CD4-positive, CD25-positive, alpha-beta regulatory T cell (primary cell): Measurements from ENCODE around the gene VPS13D. TPM values are rescaled to one million over a fixed set of nuclear protein-coding genes. Genes with fewer than 3 reads are reported as not detected.

ENCODE experiments used
- ATAC-seq, 2 donors: fragments of 150-1000 bp; cut with Tn5 transposase; one replicate each; pipeline ENCODE4 v1.10.0; 2021; ENCODE audit warnings: low read depth in 2 of 2, moderate number of reproducible peaks in 2 of 2, moderate library complexity in 1 of 2
- DNase-seq, 3 donors: peaks; one replicate each; pipeline versions ENCODE4 v3.0.0 to v3.0.0-alpha.2; 2012 to 2022; ENCODE audit warnings: mixed read lengths in 1 of 3
- H3K27ac ChIP-seq: one replicate; pipeline ENCODE4 v1.7.0; 2013; ENCODE audit warnings: mild to moderate bottlenecking, low read length; ENCODE audit not compliant: insufficient read depth, poor library complexity, severe bottlenecking
- H3K27me3 ChIP-seq: one replicate; pipeline ENCODE4 v1.7.0; 2013; ENCODE audit warnings: low read length; ENCODE audit not compliant: control insufficient read depth, insufficient read depth
- H3K36me3 ChIP-seq: one replicate; pipeline ENCODE4 v1.7.0; 2013; ENCODE audit warnings: mild to moderate bottlenecking, low read length, moderate library complexity; ENCODE audit not compliant: control insufficient read depth, insufficient read depth
- H3K4me1 ChIP-seq: 2 replicates; pipeline ENCODE4 v1.7.0; 2013; ENCODE audit warnings: mild to moderate bottlenecking, low read length; ENCODE audit not compliant: insufficient read depth, control insufficient read depth, poor library complexity, severe bottlenecking
- H3K4me3 ChIP-seq: one replicate; pipeline ENCODE4 v1.7.0; 2013; ENCODE audit warnings: low read depth, mild to moderate bottlenecking, low read length, moderate library complexity
- H3K9me3 ChIP-seq, 2 experiments: 1 replicate in 1 of 2; 2 replicates in 1 of 2; pipeline ENCODE4 v1.7.0; 2013; ENCODE audit warnings: low read length in 2 of 2, mild to moderate bottlenecking in 1 of 2, moderate library complexity in 1 of 2; ENCODE audit not compliant: control insufficient read depth in 2 of 2
- H3K27ac Mint-ChIP-seq, 3 donors: one replicate each; pipeline ENCODE4 v1.8.0; 2020 to 2022; ENCODE audit warnings: mild to moderate bottlenecking in 3 of 3, mixed read lengths in 3 of 3, moderate library complexity in 2 of 3
- H3K27me3 Mint-ChIP-seq: one replicate; pipeline ENCODE4 v1.8.0; 2022; ENCODE audit warnings: mild to moderate bottlenecking, mixed read lengths
- H3K36me3 Mint-ChIP-seq: one replicate; pipeline ENCODE4 v1.8.0; 2020; ENCODE audit warnings: mixed read lengths
- H3K4me1 Mint-ChIP-seq, 4 donors: one replicate each; pipeline ENCODE4 v1.8.0; 2020 to 2022; ENCODE audit warnings: mixed read lengths in 4 of 4, mild to moderate bottlenecking in 1 of 4
- H3K4me3 Mint-ChIP-seq, 4 donors: one replicate each; pipeline ENCODE4 v1.8.0; 2020 to 2022; ENCODE audit warnings: mild to moderate bottlenecking in 4 of 4, mixed read lengths in 4 of 4, moderate library complexity in 3 of 4
- H3K9me3 Mint-ChIP-seq, 7 donors: one replicate each; pipeline ENCODE4 v1.8.0; 2020 to 2022; ENCODE audit warnings: mixed read lengths in 7 of 7, mild to moderate bottlenecking in 3 of 7, moderate library complexity in 2 of 7
- polyA plus RNA-seq, 4 donors: library from polyadenylated mRNA; unstranded; fragments of 300-500 nt; fragmentation: Illumina TruSeq; gene quantifications; one replicate each; pipeline ENCODE4 v1.2.3, GENCODE V29; 2021
- total RNA-seq: library from RNA; stranded (reverse); gene quantifications from one replicate; pipeline ENCODE4 v1.2.3, GENCODE V29; 2022

Gene VPS13D
- total and polyA plus RNA-seq, 5 donors from 2014 or later = 8.1 to 96.0 (median 10.3) TPM

DNA sequence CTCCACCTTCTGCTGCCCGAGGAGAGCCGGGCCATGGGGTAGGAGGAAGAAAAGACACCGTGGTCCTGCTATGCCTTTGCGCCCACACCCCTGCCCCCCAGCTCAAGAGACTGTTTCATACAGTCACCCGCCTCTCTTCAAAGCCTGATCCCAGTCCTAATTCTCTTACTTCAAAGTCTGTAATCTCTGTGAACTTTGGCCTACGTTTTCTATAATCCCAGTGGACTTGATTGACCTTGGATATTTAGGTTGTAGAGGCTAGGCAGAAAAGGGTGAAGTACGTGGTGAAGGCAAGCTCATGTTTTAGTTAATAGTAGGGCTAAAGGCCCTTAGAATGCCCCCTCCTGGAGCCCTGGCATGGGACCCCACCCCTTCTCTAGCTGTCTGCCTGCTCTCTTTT is 28.4 kb downstream of the VPS13D start:
- no peak for ATAC-seq
- Mint-ChIP-seq H3K4me1 (peaks cover 0 to 8% (median 3%) of the 10 kb centered on the region in 4 donors), H3K27me3 (no peaks in the 10 kb centered on the region), H3K27ac (no peak overlapping the region), H3K36me3 (peaks cover 61% of the 10 kb centered on the region), H3K4me3 (no peak overlapping the region), H3K9me3 (no peaks in the 10 kb centered on the region)
- H3K9me3 ChIP-seq = no peaks in the 10 kb centered on the region
- peaks cover 92% of the 10 kb centered on the region for H3K36me3 ChIP-seq
- no peaks in the 10 kb centered on the region for H3K4me1 ChIP-seq
- H3K27ac ChIP-seq = no peak overlapping the region
- DNase-seq = no peak
- H3K27me3 ChIP-seq = no peaks in the 10 kb centered on the region
- H3K4me3 ChIP-seq = no peak overlapping the region

GRCh38 chr1:12269351-12269750 is 39.5 kb downstream of the VPS13D start:
- H3K27ac Mint-ChIP-seq = no peak overlapping the region

DNA sequence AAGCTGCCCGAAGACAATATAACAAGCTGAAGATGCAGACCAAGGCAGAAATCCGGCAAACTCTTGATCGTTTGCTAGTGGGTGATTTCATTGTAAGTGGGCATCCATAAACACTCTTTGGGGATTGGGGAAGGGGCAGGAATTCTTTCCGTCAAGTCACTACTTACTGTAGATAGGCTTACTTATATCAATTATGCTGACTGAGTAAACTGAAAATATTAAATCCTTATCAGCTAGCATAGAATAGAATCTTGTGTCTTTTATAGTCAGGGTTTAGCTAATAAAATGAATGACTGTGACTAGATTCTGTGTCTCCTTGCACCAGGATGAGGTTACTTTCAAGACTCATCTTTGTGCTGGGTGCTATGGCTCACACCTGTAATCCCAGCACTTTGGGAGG is 41.2 kb downstream of the VPS13D start:
- H3K4me1 Mint-ChIP-seq = peaks cover 0 to 6% (median 1%) of the 10 kb centered on the region in 4 donors
- Histone ChIP-seq H3K36me3 (peaks cover 90% of the 10 kb centered on the region), H3K4me1 (no peaks in the 10 kb centered on the region), H3K27me3 (no peaks in the 10 kb centered on the region), H3K27ac (no peak overlapping the region), H3K9me3 (no peaks in the 10 kb centered on the region), H3K4me3 (no peak overlapping the region)
- H3K27me3 Mint-ChIP-seq = no peaks in the 10 kb centered on the region
- H3K9me3 Mint-ChIP-seq = no peaks in the 10 kb centered on the region
- H3K27ac Mint-ChIP-seq = peak overlapping the region in 1 of 3 donors; percentile 44
- ATAC-seq (no peak), DNase-seq (no peak)
- no peak overlapping the region for H3K4me3 Mint-ChIP-seq
- peaks cover 41% of the 10 kb centered on the region for H3K36me3 Mint-ChIP-seq

More at GRCh38 chr1:12269351-12269750, 39.5 kb downstream of the VPS13D start:
- H3K36me3 ChIP-seq = peaks cover 93% of the 10 kb centered on the region
- Mint-ChIP-seq H3K4me1 (peaks cover 0 to 6% (median 2%) of the 10 kb centered on the region in 4 donors), H3K9me3 (no peaks in the 10 kb centered on the region), H3K27me3 (no peaks in the 10 kb centered on the region), H3K4me3 (no peak overlapping the region), H3K36me3 (peaks cover 41% of the 10 kb centered on the region)
- no peak for DNase-seq
- H3K4me1 ChIP-seq = no peaks in the 10 kb centered on the region
- no peaks in the 10 kb centered on the region for H3K27me3 ChIP-seq
- H3K4me3 ChIP-seq = no peak overlapping the region
- no peak overlapping the region for H3K27ac ChIP-seq
- no peak for ATAC-seq
- no peaks in the 10 kb centered on the region for H3K9me3 ChIP-seq

DNA sequence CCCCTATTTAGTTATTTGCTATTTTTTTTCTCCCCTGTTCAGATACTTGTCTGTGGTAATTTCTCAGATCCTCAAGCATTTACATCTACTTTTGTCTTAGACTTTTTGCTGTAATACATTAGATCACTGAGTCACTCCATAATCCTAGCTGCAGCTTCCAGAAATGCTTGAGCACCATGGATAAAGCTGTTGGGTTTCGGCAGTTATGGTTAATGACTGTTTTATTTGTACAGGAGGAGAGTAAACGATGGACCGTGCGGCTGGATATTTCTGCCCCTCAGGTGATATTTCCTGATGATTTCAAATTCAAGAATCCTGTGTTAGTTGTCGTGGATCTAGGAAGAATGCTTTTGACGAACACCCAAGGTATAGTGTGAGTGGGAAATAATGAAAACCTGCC is 42.9 kb downstream of the VPS13D start:
- ATAC-seq (no peak), DNase-seq (no peak)
- H3K4me3 Mint-ChIP-seq = no peak overlapping the region
- Histone ChIP-seq H3K9me3 (no peaks in the 10 kb centered on the region), H3K4me1 (no peaks in the 10 kb centered on the region), H3K27me3 (no peaks in the 10 kb centered on the region), H3K4me3 (no peak overlapping the region), H3K36me3 (peaks cover 91% of the 10 kb centered on the region), H3K27ac (no peak overlapping the region)
- H3K27ac Mint-ChIP-seq = no peak overlapping the region
- peaks cover 54% of the 10 kb centered on the region for H3K36me3 Mint-ChIP-seq
- H3K4me1 Mint-ChIP-seq = peaks cover 0 to 6% (median 2%) of the 10 kb centered on the region in 4 donors
- no peaks in the 10 kb centered on the region for H3K27me3 Mint-ChIP-seq
- no peaks in the 10 kb centered on the region for H3K9me3 Mint-ChIP-seq

DNA sequence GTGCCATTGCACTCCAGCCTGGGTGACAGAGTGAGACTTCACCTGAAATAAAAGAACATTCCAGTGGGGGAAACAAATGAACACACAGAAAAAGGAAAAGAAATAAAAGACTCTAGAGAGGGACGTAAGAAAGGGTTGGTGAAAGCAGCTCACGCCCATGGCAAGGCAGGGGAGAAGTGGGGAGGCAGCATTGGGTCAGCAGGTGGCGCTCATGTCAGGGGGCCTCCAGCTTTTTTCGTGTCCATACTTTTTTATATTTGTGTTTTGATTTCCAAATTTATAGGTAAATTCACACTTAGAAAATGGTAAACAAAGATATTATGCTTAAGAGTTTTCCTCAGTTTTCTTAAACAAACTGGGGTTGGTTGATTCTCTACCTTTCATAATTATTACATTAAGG is 45.5 kb downstream of the VPS13D start:
- H3K9me3 Mint-ChIP-seq = no peaks in the 10 kb centered on the region
- peaks cover 92% of the 10 kb centered on the region for H3K36me3 ChIP-seq
- no peaks in the 10 kb centered on the region for H3K27me3 Mint-ChIP-seq
- DNase-seq = peak in 2 of 3 donors; percentile 13 to 38
- ATAC-seq = no peak
- no peak overlapping the region for H3K4me3 Mint-ChIP-seq
- H3K27me3 ChIP-seq = no peaks in the 10 kb centered on the region
- peaks cover 4 to 9% (median 5%) of the 10 kb centered on the region in 4 donors for H3K4me1 Mint-ChIP-seq
- no peak overlapping the region for H3K4me3 ChIP-seq
- no peaks in the 10 kb centered on the region for H3K4me1 ChIP-seq
- H3K9me3 ChIP-seq = no peaks in the 10 kb centered on the region
- peaks cover 64% of the 10 kb centered on the region for H3K36me3 Mint-ChIP-seq
- H3K27ac Mint-ChIP-seq = peak overlapping the region in 1 of 3 donors; percentile 37
- no peak overlapping the region for H3K27ac ChIP-seq

DNA sequence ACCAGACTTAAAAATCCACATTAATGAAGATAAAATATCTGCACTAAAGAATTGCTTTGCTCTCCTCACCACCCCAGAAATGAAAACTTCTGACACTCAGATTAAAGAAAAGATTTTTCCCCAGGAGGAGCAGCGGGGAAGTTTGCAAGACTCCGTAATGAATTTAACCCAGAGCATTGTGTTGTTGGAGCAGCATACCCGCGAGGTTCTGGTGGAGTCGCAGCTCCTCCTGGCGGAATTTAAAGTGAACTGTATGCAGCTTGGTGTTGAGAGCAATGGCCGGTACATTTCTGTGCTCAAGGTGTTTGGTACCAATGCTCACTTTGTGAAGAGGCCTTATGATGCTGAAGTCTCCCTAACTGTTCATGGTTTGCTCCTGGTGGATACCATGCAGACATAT is 46.4 kb downstream of the VPS13D start:
- Mint-ChIP-seq H3K36me3 (peaks cover 63% of the 10 kb centered on the region), H3K9me3 (no peaks in the 10 kb centered on the region), H3K4me3 (no peak overlapping the region), H3K27ac (no peak overlapping the region), H3K4me1 (peaks cover 4 to 9% (median 5%) of the 10 kb centered on the region in 4 donors), H3K27me3 (no peaks in the 10 kb centered on the region)
- peak in 2 of 3 donors; percentile 12 to 32 for DNase-seq
- H3K36me3 ChIP-seq = peaks cover 87% of the 10 kb centered on the region
- no peak overlapping the region for H3K4me3 ChIP-seq
- H3K27me3 ChIP-seq = no peaks in the 10 kb centered on the region
- no peak overlapping the region for H3K27ac ChIP-seq
- no peaks in the 10 kb centered on the region for H3K9me3 ChIP-seq
- H3K4me1 ChIP-seq = no peaks in the 10 kb centered on the region
- no peak for ATAC-seq

DNA sequence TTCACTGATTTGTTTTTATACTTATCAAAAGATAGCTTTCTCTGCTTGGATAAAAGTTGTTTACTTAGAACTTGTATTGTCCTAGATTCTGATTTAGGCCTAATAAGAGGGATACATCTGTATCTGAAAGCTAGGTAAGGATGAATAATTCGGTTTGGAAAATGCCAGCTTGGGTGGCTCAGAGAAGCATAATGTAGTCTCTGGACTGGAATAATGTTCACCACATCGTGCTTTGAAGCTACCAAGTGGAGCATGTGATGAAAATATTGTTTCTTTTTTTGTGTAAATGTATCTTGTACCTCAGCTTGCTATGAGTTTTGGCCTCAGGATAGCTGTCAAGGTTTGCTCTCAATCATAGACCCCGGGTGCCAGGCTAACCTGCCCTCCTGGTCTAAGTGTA is 49.2 kb downstream of the VPS13D start:
- no peaks in the 10 kb centered on the region for H3K9me3 ChIP-seq
- H3K4me3 ChIP-seq = no peak overlapping the region
- H3K27me3 ChIP-seq = no peaks in the 10 kb centered on the region
- Mint-ChIP-seq H3K9me3 (no peaks in the 10 kb centered on the region), H3K36me3 (peaks cover 69% of the 10 kb centered on the region), H3K27ac (peak overlapping the region in 1 of 3 donors; percentile 51), H3K27me3 (no peaks in the 10 kb centered on the region), H3K4me1 (peaks cover 0 to 9% (median 6%) of the 10 kb centered on the region in 4 donors), H3K4me3 (no peak overlapping the region)
- no peak overlapping the region for H3K27ac ChIP-seq
- no peaks in the 10 kb centered on the region for H3K4me1 ChIP-seq
- H3K36me3 ChIP-seq = peaks cover 85% of the 10 kb centered on the region
- ATAC-seq (no peak), DNase-seq (no peak)

GRCh38 chr1:12279728-12280464 is 50.1 kb downstream of the VPS13D start:
- ATAC-seq = no peak
- Histone ChIP-seq H3K4me3 (no peak overlapping the region), H3K4me1 (no peaks in the 10 kb centered on the region), H3K27ac (no peak overlapping the region), H3K9me3 (no peaks in the 10 kb centered on the region), H3K27me3 (no peaks in the 10 kb centered on the region), H3K36me3 (peaks cover 85% of the 10 kb centered on the region)
- H3K27me3 Mint-ChIP-seq = no peaks in the 10 kb centered on the region
- peak overlapping the region in 1 of 3 donors; percentile 65 for H3K27ac Mint-ChIP-seq
- H3K36me3 Mint-ChIP-seq = peaks cover 74% of the 10 kb centered on the region
- no peaks in the 10 kb centered on the region for H3K9me3 Mint-ChIP-seq
- no peak overlapping the region for H3K4me3 Mint-ChIP-seq
- peaks cover 0 to 9% (median 6%) of the 10 kb centered on the region in 4 donors for H3K4me1 Mint-ChIP-seq
- no peak for DNase-seq
